GM12874 (cell line): ENCODE results near the gene TBC1D22B.

Source experiments
- TF ChIP-seq, protein P1 (sequence below): IDR thresholded peaks from 2 replicates; pipeline ENCODE4 v1.5.1; 2011; ENCODE audit warnings: low read depth, mild to moderate bottlenecking, control low read depth, low read length, moderate library complexity; ENCODE audit not compliant: insufficient read depth

The TBC1D22B gene

DNA sequence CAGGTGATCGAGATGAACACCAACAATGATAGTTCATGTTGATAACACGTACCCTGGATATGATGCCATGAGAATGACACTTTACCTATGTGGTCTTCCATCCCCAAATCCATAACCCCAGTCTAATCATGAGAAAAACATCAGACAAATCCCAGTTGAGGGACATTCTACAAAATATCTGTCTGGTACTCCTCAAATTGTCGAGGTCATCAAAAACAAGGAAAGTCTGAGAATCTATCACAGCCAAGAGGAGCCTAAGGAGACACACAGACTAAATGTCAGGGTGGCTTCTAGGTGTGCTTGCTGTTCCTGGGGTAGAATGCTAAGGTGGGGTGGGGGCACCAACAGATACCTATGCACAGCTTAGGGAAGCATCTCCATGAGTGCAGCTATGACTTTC lies 93.5 kb downstream of the TBC1D22B start:
- TF ChIP-seq, protein P1, sequence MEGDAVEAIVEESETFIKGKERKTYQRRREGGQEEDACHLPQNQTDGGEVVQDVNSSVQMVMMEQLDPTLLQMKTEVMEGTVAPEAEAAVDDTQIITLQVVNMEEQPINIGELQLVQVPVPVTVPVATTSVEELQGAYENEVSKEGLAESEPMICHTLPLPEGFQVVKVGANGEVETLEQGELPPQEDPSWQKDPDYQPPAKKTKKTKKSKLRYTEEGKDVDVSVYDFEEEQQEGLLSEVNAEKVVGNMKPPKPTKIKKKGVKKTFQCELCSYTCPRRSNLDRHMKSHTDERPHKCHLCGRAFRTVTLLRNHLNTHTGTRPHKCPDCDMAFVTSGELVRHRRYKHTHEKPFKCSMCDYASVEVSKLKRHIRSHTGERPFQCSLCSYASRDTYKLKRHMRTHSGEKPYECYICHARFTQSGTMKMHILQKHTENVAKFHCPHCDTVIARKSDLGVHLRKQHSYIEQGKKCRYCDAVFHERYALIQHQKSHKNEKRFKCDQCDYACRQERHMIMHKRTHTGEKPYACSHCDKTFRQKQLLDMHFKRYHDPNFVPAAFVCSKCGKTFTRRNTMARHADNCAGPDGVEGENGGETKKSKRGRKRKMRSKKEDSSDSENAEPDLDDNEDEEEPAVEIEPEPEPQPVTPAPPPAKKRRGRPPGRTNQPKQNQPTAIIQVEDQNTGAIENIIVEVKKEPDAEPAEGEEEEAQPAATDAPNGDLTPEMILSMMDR: no peak

DNA sequence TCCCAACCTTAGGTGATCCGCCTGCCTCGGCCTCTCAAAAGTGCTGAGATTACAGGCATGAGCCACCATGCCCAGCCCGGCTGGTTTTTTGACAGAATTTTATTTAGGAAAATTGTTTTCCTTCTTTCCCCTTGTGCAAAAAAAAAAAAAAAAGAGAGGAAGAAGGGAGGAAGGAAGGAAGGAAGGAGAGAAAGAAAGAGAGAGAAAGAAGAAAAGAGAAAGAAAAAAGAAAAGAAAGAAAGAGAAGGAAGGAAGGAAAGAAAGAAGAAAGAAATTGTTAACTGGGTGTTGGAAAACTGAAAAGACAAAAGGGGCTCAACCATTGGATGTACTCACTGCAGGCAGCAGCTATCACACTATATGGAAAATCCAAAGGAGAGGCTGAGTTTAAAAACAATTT lies 94.8 kb downstream of the TBC1D22B start:
- TF ChIP-seq, protein P1: no peak

DNA sequence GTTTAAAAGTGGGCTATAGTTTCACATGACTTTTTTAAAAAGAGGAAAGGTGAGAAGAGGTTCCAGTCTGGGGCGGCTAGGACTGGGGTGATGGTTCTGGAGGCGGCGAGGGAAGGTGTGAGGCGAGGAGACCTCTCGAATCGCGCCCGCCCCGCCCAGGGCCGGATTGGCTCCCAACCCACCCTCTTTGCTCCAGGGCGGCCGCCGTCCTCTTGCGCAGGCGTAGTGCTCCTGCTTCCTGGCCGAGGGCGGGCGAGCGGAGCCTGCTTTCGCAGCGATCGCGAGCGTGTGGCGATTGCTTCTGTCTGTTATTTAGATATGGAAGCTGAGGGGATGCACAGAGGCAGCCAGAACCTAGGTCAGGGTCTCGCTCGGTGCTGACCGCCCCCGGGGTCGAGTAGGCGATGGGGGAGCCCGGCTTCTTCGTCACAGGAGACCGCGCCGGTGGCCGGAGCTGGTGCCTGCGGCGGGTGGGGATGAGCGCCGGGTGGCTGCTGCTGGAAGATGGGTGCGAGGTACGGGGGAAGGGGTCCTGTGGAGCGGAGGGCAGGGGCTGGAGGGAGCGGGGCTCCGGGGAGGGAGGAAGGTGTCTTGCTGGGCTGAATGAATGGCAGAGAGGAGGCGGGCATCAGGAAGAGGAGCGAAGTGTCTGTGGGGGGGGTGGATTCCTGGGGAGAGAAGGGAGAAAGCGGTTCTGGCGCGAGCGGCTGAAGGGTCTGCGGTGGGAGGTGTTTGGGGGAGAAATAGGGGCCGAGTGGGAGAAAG lies 96.4 kb downstream of the TBC1D22B start, which contains the start of gene RNF8:
Gene RNF8, plus strand, starts transcription at position 223 of the 765 bp plus-strand sequence. Its CDS starts 182 bp downstream, at position 405.
- TF ChIP-seq, protein P1: no peak

DNA sequence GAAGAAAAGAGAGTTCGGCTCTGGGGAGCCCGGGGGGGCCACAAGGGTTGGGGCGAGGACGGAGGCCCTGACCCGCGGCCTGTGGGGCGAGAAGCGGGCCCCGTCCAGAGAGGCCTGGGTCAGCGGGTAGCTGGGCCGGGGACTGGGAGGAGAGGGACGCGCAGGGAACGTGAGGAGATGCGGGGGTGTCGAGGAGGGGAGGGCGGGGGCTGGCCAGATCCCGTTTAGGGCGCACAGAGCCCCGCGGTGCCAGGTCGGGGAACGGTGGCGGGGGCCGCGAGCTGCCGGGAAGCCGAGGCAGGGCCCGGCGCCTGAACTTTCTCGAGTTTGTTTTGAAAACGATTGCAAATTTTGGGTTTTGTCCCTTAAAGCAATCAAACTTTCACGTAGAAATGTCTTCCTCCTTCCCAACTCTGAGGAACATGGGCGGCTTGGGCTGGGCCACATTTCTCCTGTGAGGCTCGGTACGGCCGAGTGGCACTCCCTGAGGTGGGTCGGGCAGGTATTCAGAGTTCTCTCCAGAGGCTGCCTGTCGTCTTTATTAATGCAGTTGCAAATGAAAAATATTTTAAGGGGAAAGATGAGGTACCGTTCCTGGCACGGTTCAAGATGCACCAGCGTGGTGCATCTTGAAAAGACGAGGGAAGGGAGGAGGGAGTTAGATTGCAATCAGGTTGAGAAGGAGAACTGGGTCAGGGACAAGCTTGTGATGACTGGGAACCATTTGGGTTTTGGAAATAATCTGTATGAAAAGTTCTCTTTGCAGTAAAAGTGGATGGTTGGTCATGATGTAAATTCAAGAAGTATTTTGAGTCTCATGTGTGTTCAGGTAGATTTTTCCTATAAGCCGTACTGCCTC lies 97.2 kb downstream of the TBC1D22B start:
- TF ChIP-seq, protein P1: no peak

DNA sequence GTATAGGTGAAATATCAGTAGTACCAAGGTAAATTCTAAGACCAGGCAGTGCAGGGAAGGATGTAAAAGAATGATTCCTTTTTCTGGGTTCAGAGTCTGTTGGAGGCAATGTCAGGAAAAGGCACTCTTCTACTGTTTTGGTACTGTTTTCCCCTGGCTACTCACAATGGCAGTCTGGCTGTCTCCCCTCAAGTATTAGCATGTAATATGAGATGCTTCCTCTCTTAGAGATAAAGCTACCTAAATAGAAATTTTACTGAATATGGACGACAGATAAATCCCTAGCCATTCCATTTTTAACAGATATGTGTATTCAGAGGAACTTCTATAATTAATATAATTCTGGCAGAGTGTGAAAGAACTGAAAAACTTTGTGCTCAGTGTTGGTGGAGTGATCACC lies 99.7 kb downstream of the TBC1D22B start:
- TF ChIP-seq, protein P1: no peak

DNA sequence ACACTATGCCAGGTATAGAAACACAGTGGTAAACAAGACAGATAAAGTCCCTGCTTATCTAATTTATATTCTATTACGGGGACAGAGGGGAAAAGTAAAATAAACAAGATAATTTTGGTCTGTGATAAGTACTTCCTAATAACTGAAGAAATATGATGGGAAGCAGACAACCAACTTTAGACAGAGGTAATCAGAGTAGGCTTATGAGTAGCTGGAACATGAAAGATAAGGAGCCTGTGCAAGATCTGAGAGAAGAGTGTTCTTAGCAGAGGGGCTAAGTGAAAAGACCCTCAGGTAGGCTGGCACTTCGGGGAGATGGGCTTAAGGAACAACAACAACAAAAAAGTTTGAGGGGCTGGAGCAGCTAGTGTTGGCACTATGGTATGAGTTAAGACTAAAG lies 100.3 kb downstream of the TBC1D22B start:
- TF ChIP-seq, protein P1: no peak

DNA sequence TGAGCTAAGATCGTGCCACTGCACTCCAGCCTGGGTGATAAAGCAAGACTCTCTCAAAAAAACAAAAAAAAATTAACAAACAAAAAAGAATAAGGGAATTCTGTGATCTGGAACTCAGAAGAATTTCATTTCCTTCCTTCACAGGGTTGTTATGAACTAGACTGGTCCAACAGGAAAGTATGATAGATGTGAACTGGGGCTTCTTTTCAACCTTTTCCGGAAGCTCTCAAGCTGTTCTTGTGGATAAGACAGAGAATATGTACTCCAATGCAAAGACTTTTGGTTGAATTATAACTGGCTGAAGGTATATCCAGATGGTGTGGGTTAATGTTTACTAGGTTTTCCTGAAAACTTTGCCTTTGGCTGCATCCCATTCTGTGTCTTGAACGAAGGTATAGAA lies 101.5 kb downstream of the TBC1D22B start:
- TF ChIP-seq, protein P1: no peak
